ENCODE results near the gene UTP25.
"Not testable (repeated sequence)": the region's sequence is repeated elsewhere in the genome, so short reads cannot be mapped to it uniquely, and the experiment has no call there.

The UTP25 gene

GRCh38 chr1:209899948-209900347 lies 72.2 kb downstream of the UTP25 start:
- no peak for DNase-seq

DNA sequence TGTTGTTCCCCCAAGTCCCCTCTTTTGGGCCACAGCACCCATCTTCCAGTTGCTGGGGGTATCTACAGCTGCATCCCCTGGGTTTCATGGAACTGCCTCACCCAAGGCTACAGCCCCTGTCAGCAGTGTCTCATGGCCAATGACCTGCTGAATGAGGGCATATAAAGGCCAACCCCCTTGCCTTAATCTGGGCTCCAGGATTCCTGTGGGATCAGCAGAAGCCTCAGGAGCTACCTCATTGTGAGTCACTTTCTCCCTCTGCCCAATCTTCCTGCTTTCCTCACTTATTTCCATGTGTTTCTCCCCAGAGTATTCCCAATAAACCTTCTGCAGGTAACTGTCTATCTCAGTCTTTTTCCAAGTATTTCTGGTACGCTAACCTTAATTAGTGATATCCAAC lies 73.0 kb downstream of the UTP25 start:
- DNase-seq, result no peak

GRCh38 chr1:209901211-209901610 lies 73.4 kb downstream of the UTP25 start:
- no peak for DNase-seq

DNA sequence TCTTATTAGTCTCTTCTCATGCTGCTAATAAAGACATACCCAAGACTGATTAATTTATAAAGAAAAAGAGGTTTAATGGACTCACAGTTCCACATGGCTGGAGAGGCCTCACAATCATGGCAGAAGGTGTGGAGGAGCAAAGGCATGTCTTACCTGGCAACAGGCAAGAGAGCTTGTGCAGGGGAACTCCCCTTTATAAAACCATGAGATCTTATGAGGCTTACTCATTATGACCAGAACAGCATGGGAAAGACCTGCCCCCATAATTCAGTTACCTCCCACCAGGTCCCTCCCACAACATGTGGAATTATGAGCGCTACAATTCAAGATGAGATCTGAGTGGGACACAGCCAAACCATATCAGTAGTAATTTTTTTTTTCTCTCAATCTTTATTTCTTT lies 77.0 kb downstream of the UTP25 start:
- not testable (repeated sequence) for DNase-seq
